ENCODE measurements around the gene CRAMP1.

Gene CRAMP1

GRCh38 chr16:1638757-1639156 is 26.6 kb downstream of the CRAMP1 start:
- no peak for FAIRE-seq

- FAIRE-seq = no peak
Observed at GRCh38 chr16:1639282-1639681, 27.1 kb downstream of the CRAMP1 start.

DNA sequence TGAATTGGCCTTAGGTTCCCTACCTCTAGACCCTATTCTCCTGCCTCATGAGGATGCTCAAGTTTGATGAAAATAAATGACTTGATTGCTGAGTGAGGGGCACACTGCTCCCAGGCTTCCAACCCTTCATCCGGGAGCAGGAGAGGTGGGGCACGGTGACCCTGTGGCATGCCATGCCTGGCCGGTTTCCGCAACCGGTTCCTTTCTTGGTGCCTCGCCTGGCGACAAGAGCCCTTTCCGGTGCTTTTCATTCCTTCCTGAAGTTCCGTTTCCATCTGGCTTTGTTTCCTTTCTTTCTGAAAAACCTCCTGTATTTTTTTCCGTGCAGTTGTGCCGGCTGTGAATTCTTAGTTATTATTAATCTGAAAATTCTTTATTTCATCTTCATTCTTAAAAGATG is 27.7 kb downstream of the CRAMP1 start:
- FAIRE-seq = no peak

DNA sequence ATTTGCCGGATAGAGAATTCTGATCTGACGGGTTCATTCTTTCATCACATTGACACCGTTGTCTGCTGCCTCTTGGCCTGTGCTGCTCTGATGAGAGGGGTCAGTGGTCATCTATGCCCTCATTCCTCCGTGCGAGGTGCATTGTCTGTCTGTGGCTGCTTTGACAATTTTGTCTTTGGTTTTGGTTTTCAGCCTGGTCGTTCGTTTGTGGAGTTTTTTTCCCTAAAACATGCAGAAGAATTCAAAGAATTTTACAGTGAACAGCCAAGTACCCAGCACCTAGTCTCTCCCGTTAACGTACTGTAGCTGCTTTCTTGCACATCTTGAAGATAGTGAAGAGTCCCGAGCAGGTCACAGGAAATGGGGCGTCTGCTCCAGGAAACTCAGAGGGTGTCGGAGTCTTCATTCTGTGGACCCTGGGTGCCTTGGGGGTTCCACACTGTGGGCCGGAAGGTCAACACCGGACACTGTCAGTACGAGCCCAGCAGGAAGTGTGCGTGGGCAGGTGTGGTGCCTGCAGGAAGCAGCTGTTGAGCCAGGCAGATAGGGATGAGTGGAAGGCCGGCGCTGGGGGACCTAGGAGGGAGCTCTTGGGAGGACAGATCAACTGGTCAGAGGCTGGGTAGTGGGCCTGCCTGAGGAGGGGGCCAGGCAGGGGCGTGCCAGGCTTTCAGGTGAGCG is 28.2 kb downstream of the CRAMP1 start:
- FAIRE-seq = no peak

DNA sequence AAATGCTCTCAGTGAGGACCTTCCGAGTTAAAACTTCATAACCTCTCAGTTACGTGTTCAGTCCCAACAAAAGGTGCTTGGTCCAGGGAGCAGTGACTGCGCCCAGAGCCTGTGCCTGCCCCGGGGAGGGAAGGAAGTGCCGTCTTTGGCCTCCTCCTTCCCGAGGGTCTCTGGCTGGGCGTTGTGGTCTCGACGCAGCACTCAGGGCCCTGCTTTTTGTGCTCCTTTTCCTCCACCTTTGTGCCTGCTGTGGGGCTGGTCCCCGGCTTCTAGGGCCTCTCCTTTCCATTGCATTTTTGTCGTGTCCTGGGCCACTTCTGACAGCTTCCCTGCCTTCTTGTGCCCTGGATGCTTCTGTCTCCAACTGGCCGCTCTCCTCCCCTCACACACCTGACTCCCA is 29.1 kb downstream of the CRAMP1 start:
- no peak for FAIRE-seq

GRCh38 chr16:1642148-1642547 is 30.0 kb downstream of the CRAMP1 start:
- no peak for FAIRE-seq

DNA sequence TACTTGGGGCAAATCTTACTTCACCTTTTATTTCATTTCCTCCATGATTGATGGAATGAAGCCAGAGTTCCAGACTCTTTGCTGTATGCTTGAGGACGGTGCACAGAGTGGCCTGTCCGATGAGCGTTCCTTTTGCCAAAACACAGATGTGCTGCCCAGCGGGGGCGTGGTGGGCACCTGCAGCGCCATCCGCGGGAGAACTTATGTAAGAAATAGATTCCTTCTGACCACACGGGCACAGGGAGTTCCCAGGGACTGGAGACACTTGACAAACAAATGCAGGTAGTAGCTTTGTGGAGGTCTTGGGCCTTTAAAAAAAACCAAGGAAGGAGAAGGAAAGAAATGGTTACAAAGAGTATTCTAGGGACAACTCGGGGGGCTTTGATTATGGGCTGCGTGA is 30.6 kb downstream of the CRAMP1 start:
- FAIRE-seq = no peak

DNA sequence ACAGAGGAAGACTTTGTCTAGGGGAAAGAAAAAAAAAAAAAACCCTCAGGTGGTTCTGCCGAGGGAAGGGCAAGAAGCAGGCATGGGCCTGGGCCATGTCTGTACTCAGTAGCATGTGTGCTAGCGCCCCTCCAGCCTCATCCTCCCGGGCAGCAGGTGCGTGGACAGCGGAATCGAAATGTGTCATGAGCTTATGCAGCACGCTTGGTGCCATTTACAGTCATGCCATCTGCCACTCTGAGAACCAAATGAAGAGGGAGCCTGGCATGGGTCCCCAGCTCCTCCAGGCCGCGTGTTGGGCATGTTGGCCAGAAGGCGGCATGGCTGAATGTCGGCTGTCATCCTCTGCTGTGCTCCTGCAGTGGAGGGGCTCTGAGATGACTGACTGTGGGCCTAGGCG is 31.4 kb downstream of the CRAMP1 start:
- no peak for FAIRE-seq

DNA sequence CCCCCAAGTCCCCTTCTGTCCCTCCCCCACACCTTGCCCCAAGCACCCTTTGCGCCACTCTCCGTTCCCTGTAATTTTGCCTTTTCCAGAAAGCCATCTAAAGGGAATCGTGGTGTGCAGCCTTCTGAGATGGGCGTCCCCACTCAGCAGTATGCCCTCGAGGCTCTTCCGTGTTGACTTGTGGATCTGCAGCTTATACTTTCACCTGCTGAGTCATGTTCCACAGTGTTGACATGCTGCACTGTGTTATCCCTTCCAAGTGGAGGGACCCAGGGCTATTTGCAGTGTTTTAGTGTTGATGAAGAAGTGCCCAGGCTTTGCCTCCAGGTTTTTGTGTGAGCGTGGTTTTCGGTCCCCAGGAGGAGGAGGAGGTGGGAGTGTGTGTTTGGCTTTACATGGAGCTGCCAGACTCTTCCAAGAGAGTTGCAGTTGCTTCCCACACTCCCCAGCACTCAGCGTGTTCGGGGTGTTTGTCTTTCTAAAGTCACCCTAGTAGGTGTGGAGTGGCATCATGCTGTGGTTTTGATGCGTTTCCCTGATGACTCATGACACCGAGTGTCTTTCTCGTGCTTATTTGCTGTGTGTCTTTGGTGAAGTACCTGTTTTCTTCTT is 33.9 kb downstream of the CRAMP1 start:
- no peak for FAIRE-seq

GRCh38 chr16:1647856-1648255 is 35.7 kb downstream of the CRAMP1 start:
- FAIRE-seq = no peak

DNA sequence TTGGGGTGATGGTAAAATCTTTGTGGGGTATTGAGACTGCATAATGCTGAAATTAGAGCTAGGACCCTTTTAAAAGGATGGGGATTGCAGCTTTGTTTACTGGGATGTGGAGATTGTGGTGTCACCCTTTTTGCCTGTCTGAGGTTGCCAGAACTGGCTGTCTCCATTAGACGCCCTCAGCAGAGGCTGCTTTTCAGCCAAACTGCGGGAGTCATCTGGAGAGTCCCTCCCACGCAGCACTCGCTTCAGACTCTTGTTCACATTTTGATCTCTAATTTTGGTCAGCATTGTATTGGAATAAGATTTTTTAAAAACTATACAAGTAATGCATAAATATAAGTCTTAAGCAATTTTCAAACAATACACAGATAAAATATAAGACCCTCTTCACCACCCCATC is 38.0 kb downstream of the CRAMP1 start:
- no peak for FAIRE-seq

GRCh38 chr16:1651094-1651973 is 39.2 kb downstream of the CRAMP1 start:
- FAIRE-seq = no peak

- FAIRE-seq = no peak
Observed at GRCh38 chr16:1651974-1652312, 39.8 kb downstream of the CRAMP1 start.

- no peak for FAIRE-seq
Observed at GRCh38 chr16:1653023-1653422, 40.9 kb downstream of the CRAMP1 start.

DNA sequence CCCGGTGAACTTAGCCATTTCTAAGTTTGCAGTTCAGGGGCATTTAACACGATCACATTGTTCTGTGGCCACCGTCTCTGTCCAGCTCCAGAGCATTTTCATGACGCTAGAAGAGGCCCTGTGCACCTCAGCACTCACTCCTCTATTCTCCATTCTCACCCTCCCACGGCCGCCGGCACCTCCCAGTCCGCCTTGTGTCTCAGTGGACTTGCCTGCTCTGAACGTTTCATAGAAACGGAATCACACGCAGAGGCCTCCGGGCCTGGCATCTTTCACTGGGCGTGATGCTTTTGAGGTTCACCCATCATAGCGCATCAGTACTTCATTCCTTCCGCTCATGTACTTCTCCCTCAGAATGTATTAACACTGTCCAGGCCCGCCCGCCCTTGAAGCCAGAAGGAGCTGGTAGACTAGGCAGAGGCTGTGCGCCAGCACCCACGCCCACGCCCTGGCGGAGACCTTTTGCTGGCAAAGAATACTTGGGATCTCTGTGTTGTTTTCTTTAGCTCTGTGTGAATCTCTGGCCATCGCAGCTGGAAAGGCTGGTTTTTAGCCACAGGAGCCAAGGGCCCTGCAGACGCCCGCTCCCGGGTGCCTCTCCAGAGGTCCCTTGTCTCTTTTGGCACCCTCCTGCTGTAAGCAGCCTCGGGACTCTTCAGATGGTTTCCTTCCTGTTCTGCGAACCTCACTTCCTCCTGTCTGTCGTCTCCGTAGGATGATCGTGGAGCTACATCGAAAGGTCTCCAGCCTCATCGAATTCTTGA is 42.5 kb downstream of the CRAMP1 start:
- no peak for FAIRE-seq

- no peak for FAIRE-seq
Observed at GRCh38 chr16:1655269-1655807, 43.2 kb downstream of the CRAMP1 start.

- no peak for FAIRE-seq
Observed at GRCh38 chr16:1655909-1656807, 44.0 kb downstream of the CRAMP1 start.

DNA sequence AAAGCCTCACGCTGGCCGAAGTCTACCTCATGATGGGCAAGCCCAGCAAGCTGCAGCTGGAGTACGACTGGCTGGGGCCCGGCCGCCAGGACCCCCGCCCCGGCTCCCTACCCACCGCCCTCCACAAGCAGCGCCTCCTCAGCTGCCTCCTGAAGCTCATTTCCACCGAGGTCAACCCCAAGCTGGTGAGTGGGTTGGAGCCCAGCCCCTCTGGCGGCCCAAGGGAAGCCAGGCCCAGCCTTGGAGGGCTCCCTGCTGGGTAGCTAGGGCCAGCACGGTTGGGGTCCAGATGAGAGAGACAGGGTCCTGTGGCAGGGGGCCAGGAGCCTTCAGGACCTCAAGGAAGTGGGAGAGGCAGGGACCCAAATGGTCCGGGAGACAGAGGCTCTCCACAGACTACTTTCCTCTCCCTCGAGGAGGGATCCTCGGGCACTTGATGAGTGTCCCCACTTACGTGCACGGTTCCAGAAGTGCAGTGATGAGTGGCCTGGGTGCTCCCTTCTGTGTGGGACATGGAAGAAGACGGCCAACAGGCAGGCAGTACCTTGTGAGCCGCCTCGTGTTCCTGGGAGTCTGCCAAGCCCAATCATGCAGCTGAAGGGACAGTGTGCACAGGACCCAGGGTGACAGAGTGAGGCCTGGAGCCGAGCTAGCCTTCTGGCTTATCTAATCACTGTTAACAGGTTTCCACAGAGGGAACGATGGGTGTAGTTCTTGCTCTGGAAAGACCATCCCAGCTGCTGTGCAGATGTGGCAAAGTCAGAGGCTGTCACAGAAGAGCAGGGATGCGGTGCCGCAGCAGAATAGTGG is 44.9 kb downstream of the CRAMP1 start:
- FAIRE-seq = no peak

DNA sequence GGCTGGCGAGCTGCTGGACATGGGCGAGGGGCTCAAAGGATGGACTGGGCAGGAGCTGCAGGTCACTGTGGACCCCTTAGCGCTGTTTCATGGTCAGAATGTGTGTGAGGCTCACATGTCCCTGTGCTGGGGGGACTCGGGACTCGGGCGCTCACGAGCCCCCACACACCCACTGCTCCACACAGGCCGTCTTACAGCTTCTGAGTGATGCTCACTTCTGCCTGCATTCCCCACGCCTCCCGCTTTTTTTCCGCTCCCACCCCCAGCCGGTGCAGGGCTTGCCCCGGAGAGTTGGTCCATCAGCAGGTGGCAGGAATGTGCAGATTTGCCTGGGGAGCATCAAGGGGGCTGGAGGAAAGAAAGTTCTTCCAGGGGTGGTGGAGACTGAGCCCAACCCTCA is 45.7 kb downstream of the CRAMP1 start:
- FAIRE-seq = no peak

DNA sequence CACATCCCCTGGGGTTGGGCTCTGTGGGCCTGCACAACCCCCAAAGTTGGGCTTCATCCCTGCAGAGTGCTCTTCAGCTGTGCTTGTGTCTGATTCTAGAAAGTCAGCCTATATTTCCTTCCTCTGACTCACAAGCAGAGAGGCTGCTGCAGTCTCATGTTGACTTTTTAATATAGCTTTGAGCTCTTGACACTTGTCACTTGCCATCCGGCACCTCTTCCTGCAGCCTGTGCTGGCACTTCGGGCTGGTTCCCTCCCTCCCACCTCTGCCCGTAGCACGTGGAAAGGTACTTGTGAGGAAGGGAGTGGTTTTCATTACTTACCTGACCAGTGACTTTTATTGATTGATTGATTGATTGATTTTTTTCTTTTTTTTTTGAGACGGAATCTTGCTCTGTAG is 46.9 kb downstream of the CRAMP1 start:
- FAIRE-seq = no peak

DNA sequence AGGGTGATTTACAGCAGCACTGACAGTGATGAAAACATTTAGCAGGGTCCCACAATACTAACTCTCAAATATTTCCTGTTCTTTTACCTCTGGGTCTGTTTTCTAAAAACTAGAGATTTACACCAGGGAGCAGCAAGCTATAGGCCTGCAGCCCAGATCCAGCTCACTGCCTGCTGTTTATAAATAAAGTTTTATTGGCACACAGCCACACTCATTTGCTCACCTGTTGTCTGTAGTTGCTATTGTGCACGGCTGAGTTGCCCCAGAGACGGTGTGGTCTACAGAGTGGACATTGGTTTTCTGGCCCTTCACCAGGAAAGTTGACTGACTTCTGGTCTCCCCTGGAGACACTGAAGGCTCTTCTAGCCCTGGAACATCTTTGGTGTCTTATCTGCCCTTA is 49.7 kb downstream of the CRAMP1 start:
- FAIRE-seq = no peak
